GM21825 (cell line): ENCODE measurements around the gene TEAD4.

Source experiments
- ATAC-seq: cut with Tn5 transposase; IDR thresholded peaks from one replicate; pipeline ENCODE4 v1.9.1; 2021; ENCODE audit warnings: mild to moderate bottlenecking, moderate library complexity; ENCODE audit not compliant: unreplicated experiment

Gene TEAD4

DNA sequence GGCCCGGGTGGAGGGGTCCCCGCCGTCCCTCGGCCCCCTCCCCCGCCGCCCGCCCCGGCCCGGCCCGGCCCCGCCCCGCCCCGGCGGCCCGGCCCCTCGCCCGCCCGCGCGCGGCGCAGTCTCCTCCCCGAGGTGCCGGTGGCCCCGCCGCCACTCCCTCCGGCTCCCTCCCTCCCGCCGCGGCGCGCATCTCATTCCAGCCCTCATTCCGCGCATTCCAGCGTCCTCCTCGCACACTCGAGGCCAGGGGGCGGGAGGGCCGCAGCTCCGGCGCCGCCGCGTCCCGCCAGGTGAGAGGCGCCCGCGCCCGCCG lies at the start of gene TEAD4:
Gene TEAD4 (plus strand): TSS at position 206 of the 313 bp plus-strand sequence.
- no peak for ATAC-seq

- no peak for ATAC-seq
Observed at GRCh38 chr12:2912216-2912575, 47.0 kb upstream of the TEAD4 start.

GRCh38 chr12:2919249-2919648 lies 39.9 kb upstream of the TEAD4 start:
- ATAC-seq = no peak

GRCh38 chr12:2922329-2922728 lies 36.9 kb upstream of the TEAD4 start:
- ATAC-seq = no peak

- ATAC-seq = no peak
Observed at GRCh38 chr12:2923057-2923456, 36.1 kb upstream of the TEAD4 start.

GRCh38 chr12:2924019-2924418 lies 35.2 kb upstream of the TEAD4 start:
- ATAC-seq = no peak

DNA sequence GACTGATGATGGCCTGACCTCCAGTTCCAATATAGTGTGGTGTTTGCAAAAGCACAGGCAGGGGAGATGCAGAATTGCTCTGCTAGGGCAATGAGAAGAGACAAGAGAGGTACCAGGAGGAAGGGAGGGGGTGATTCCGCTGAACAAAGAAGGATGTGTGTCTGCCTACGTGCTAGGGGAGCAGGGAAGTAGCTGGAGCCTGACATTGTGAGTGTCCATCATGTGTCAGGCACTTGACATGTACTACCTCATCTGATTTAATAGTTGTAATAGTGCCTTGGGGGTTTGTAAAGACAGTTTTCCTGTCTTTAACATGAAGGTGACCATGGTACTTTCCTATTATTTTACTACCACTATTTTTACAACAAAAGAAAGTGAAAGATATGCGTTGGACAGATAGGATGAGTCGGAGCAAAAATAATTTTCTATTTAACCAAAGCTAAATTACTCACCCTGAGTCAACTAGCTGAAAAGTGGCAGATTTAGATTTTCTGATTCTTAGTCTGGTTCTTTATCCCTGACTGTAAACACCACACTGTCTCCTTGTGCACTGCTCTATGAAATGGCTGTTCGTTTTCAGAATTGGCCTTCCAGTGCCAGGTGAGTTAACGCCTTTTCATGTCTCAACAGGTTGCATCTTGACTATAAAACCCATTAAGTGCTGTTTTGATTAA lies 33.7 kb upstream of the TEAD4 start:
- ATAC-seq = no peak

DNA sequence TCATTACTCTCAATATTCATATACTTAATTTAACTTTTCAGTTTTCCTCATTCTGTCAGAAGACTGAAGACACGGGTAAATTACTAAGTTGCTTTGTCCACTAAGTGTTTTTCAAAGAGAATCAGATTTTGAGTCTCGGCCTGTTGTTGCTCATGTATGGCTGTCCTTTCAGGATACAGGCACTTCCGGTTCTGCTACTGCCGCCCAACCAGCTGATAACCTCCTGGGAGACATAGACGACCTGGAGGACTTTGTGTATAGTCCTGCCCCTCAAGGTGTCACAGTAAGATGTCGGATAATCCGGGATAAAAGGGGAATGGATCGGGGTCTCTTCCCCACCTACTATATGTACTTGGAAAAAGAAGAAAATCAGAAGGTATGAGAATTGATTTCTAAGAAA lies 28.3 kb upstream of the TEAD4 start:
- no peak for ATAC-seq

- no peak for ATAC-seq
Observed at GRCh38 chr12:2933586-2933985, 25.6 kb upstream of the TEAD4 start.

- ATAC-seq = no peak
Observed at GRCh38 chr12:2934371-2934770, 24.8 kb upstream of the TEAD4 start.

DNA sequence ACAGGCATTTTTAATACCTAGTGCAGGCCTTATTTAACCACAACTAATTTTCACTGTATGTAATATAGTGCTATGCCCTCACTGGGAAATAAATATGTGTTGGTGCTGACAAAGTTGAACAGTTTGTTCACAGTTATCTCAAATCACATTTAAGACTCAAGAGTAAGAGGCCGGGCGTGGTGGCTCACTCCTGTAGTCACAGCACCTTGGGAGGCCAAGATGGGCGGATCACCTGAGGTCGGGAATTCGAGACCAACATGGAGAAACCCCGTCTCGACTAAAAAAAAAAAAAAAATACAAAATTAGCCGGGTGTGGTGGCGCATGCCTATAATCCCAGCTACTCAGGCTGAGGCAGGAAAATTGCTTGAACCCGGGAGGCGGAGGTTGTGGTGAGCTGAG lies 22.9 kb upstream of the TEAD4 start:
- ATAC-seq = no peak

DNA sequence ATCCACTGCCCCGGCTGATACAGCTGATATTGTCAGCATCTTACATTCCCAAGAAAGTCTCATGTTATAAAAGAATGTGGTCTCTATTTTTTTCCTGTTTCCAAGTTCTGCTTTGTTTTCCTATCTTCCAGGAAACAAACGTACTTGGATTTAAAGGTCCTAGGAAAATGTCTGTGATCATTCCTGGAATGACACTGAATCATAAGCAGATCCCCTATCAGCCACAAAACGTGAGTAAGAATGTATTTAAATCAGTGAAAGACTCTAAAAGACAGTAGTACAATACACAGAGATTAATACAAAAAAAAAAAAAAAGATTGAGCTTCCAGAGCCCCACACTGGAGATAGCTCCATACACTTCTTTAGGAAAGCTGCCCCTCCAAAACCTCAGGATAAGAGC lies 21.7 kb upstream of the TEAD4 start:
- no peak for ATAC-seq

DNA sequence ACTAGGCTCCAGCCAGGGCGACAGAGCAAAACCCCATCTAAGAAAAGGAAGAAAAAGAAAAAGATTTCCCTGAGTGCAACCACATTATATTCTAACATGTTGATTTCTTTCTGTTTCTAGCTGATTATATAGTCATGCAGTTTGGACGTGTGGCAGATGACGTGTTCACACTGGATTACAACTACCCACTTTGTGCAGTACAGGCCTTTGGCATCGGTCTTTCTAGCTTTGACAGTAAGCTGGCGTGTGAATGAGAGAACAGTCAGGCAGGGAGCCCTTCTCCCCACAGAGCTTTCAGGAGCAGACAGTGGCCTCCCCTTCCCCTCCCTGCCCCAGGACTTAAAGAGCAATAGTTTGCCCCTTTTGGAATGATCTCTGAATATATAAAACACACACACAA lies 20.0 kb upstream of the TEAD4 start:
- ATAC-seq = no peak

DNA sequence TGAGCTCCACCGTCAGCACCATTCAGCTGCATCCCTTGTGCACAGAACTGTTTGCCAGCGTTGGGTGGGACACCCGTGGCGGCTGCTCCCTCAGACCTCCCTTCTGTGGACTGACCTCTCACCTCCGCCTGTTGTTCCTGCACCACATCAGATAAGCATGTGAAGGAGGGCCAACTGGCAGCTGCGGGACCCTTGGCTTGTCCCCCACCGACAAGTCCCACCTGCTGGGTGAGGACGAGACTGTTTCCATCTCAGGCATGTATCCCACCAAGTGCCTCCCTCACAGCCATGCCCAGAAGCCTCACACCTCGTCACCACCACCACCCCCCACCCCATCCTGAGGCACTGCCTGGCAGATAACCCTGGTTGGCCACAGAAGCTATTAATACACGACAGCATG lies 18.6 kb upstream of the TEAD4 start:
- ATAC-seq = no peak

DNA sequence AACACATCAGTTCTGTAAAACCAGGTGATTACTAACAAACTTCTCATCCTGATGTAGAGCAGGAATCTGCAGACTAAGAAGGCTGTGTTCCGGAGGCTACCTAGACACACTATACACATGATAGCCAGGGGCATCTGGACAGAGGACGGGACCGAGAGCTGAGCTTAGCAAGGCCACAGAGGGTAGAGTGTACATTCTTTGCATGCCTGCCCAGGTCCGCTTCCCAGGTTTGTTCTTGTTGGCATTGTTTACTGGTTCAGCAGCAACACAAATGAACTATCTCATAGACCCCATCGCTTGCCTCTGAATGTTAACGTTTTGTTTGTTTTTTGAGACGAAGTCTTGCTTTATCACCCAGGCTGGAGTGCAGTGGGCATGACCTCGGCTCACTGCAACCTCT lies 17.7 kb upstream of the TEAD4 start:
- ATAC-seq = no peak

DNA sequence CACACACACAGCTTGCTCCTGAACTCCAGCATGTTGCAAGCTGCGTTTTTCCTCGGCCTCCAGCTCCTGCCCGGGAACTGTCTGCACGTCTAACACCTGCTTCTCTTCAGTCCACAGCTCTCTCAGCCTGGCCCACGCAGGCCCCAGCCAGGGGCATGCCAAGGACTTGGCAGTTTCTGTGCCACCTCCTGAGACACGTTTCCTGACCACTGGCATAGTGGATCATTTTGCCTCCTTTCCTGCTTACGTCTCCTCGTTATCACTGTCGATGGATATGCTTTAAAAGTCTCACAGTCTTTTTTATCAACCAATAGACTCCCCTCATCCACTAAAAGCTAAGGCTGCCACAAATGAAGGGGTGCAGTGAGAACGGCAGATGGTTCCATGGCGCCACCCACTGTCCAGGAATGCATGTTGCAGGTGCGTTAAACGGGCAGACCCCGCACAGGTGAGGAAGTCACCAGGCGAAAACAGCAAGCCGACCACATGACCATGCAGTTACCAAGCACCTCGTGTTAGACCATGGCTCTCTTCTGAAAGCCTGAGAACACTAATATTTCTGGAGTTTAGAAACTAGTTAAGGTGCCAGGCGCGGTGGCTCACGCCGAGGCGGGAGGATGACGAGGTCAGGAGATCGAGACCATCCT lies 14.7 kb upstream of the TEAD4 start:
- ATAC-seq = no peak

GRCh38 chr12:2949411-2949810 lies 9.8 kb upstream of the TEAD4 start:
- no peak for ATAC-seq

DNA sequence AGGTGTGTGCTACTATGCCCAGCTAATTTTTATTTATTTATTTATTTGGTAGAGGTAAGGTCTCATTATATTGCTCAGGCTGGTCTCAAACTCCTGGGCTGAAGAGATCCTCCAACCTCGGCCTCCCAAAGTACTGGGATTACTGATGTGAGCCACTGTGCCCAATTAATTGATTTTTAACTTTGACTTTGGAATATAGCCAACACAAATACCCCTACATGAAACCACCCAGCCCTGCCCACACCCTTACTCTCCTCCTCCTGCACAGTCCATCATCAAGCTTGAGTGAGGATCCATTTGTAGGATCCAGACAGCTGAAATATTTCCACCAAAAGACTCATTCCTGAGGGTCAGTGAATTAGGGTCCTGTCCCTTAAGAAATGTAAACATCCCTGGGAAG lies 3.3 kb upstream of the TEAD4 start:
- no peak for ATAC-seq

DNA sequence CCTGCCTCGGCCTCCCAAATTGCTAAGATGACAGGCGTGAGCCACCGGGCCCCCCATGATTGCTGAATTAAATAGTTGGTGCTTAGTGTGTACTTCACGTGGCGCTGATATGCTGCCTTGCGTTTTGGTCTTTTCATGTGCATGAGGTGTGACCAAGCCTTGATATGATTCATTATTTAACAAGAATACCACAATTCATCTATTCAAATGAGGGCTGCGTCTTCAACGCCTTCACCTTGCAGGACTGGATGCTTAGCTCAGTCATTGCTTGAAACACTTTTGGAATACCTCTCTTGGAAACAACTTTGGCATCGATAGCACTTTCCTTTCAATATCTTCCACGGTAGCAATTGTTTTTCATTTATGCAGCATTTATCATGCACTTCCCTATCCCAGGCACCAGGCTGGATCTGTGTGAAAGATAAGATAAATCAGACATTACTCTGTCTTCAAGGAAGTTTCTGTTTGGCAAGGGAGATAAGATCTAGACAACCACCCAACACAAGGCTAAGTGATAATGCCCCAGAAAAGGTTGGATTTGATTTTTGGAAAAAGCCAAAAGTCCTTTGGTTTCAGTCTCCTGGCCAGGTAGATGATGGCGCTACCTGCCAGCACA lies 1.3 kb upstream of the TEAD4 start:
- ATAC-seq = no peak

- ATAC-seq = no peak
Observed at GRCh38 chr12:2958432-2959191, 585 bp upstream of the TEAD4 start.

GRCh38 chr12:2959505-2960389 lies 550 bp downstream of the TEAD4 start:
- no peak for ATAC-seq
